Stomach smooth muscle (tissue), 2 donors: Measurements from ENCODE around the gene OLA1.
A peak's percentile ranks its signal among the peaks of the same experiment; 100 is the strongest.

Source experiments
- H3K27ac ChIP-seq: one replicate; pipeline ENCODE4 v1.7.0; 2013; ENCODE audit warnings: mild to moderate bottlenecking, low read length, inconsistent platforms
- H3K27me3 ChIP-seq, 2 donors: one replicate each; pipeline ENCODE4 v1.7.0; 2013; ENCODE audit warnings: low read length in 2 of 2; ENCODE audit not compliant: insufficient read depth in 2 of 2, control insufficient read depth in 1 of 2
- H3K36me3 ChIP-seq, 2 donors: one replicate each; pipeline ENCODE4 v1.7.0; 2013; ENCODE audit warnings: low read length in 2 of 2; ENCODE audit not compliant: control insufficient read depth in 2 of 2, insufficient read depth in 2 of 2
- H3K4me1 ChIP-seq: one replicate; pipeline ENCODE4 v1.7.0; 2013; ENCODE audit warnings: low read length; ENCODE audit not compliant: control insufficient read depth, insufficient read depth
- H3K4me3 ChIP-seq, 2 donors: one replicate each; pipeline ENCODE4 v1.7.0; 2013; ENCODE audit warnings: low read length in 2 of 2
- H3K9ac ChIP-seq, 2 donors: one replicate each; pipeline ENCODE4 v1.7.0; 2013; ENCODE audit warnings: low read length in 2 of 2, mild to moderate bottlenecking in 1 of 2
- H3K9me3 ChIP-seq, 2 donors: one replicate each; pipeline ENCODE4 v1.7.0; 2013; ENCODE audit warnings: low read length in 2 of 2; ENCODE audit not compliant: control insufficient read depth in 2 of 2
- donor health status: healthy.
- donor health status: Pancreatic carcinoma.

The OLA1 gene

GRCh38 chr2:174025271-174026121, 222.8 kb downstream of the OLA1 start:
- peak overlapping the region in 1 of 2 donors; percentile 40 for H3K4me3 ChIP-seq
- no peaks in the 10 kb centered on the region for H3K27me3 ChIP-seq
- H3K4me1 ChIP-seq, result peaks cover 31% of the 10 kb centered on the region
- no peaks in the 10 kb centered on the region for H3K36me3 ChIP-seq
- H3K9ac ChIP-seq, result no peak overlapping the region
- no peaks in the 10 kb centered on the region for H3K9me3 ChIP-seq
- H3K27ac ChIP-seq, result peak overlapping the region; percentile 60

DNA sequence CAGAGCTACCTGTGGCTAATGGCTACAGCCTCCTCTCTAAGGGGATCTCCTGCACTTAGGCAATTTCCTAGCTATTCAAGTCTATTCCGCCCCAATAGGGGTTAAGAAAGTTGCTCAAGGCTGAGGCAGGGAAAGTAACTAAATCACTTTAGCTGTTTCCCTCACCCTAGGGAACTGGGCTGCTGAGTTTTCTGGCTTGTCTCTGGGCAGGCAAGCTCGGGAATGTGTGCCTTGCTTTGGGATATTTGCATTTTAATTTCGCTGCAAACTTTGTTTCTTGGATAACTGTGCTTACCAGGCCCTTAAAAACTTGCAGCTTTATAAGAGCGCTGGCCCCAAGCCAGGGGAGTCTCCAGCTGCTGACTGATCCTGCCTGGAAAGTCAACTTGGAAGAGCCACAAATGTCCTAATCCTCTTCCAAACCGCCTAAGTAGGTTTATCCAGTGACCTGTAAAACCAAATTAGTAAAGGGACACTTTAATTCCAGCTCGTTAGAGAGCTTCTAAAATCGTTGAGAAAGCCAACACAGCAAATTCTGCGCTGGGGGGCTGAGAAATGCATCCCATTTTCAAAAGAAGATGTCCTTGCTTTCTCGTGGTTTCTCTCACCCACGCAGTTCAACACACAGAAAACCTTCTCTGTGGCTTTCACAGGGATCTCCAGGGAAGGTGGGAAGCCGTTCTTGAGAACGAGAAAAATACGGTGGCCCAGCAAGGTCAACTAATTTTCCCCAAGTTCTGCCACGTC, 223.6 kb downstream of the OLA1 start:
- Histone ChIP-seq H3K27me3 (no peaks in the 10 kb centered on the region), H3K36me3 (no peaks in the 10 kb centered on the region), H3K4me1 (peaks cover 31% of the 10 kb centered on the region), H3K9ac (no peak overlapping the region), H3K9me3 (no peaks in the 10 kb centered on the region), H3K4me3 (peak overlapping the region in 1 of 2 donors; percentile 47), H3K27ac (peak overlapping the region; percentile 60)

GRCh38 chr2:174023591-174024523, 224.5 kb downstream of the OLA1 start:
- H3K9ac ChIP-seq, result no peak overlapping the region
- no peaks in the 10 kb centered on the region for H3K27me3 ChIP-seq
- H3K36me3 ChIP-seq, result no peaks in the 10 kb centered on the region
- H3K27ac ChIP-seq, result peak overlapping the region; percentile 60
- H3K9me3 ChIP-seq, result no peaks in the 10 kb centered on the region
- H3K4me3 ChIP-seq, result no peak overlapping the region
- peaks cover 31% of the 10 kb centered on the region for H3K4me1 ChIP-seq
